Caco-2 (cell line): ENCODE results near the gene MAN1A1. TPM values are rescaled to one million over a fixed set of nuclear protein-coding genes. Genes with fewer than 3 reads are reported as not detected.

ENCODE experiments used
- BruUV-seq: library from RNA; stranded (reverse); fragments of 400-500 nt; replicated peaks from 2 replicates; lab custom pipeline; 2021; lab: Mats Ljungman, UMichigan
- CTCF ChIA-PET: fragments of 300-600 bp; sonication (Branson Sonifier 250); formaldehyde crosslinking; loops from one replicate; lab custom pipeline; 2022; ENCODE audit warnings: antibody characterized with exemption; lab: Charles Lee
- POLR2A ChIA-PET: fragments of 300-600 bp; sonication (Branson Sonifier 250); formaldehyde crosslinking; loops from one replicate; lab custom pipeline; 2022; ENCODE audit warnings: antibody characterized with exemption; lab: Charles Lee
- DNase-seq, 2 experiments: peaks; one replicate each; pipeline versions ENCODE4 v3.0.0 to v3.0.0-alpha.2; 2020 to 2022
- H3K27me3 ChIP-seq: replicated peaks from 2 replicates; pipeline ENCODE4 v1.6.0; 2011; ENCODE audit warnings: low read length; ENCODE audit not compliant: control insufficient read depth, insufficient read depth
- H3K36me3 ChIP-seq: 2 replicates; pipeline ENCODE4 v1.5.1; 2011; ENCODE audit warnings: low read length; ENCODE audit not compliant: control insufficient read depth, insufficient read depth
- H3K4me1 ChIP-seq: fragments of 250-450 bp; sonication (Bioruptor Pico); 2 replicates; pipeline ENCODE4 v1.5.1; 2020; ENCODE audit warnings: mild to moderate bottlenecking
- H3K4me3 ChIP-seq: 2 replicates; pipeline ENCODE4 v1.5.1; 2011; ENCODE audit warnings: low read depth, mild to moderate bottlenecking, control low read depth, low read length
- H3K9me3 ChIP-seq: fragments of 250-450 bp; sonication (Bioruptor Pico); 2 replicates; pipeline ENCODE4 v1.5.1; 2020; ENCODE audit warnings: mild to moderate bottlenecking, moderate library complexity
- H3K27ac Mint-ChIP-seq: one replicate; pipeline ENCODE4 v1.8.0; 2022; ENCODE audit warnings: mixed read lengths; ENCODE audit not compliant: unreplicated experiment
- H3K27me3 Mint-ChIP-seq: one replicate; pipeline ENCODE4 v1.8.0; 2022; ENCODE audit warnings: mixed read lengths; ENCODE audit not compliant: insufficient read depth, unreplicated experiment
- H3K36me3 Mint-ChIP-seq: one replicate; pipeline ENCODE4 v1.8.0; 2022; ENCODE audit warnings: mild to moderate bottlenecking, mixed read lengths; ENCODE audit not compliant: insufficient read depth, unreplicated experiment
- H3K4me1 Mint-ChIP-seq: one replicate; pipeline ENCODE4 v1.8.0; 2022; ENCODE audit warnings: low read depth, mixed read lengths; ENCODE audit not compliant: unreplicated experiment
- H3K4me3 Mint-ChIP-seq: one replicate; pipeline ENCODE4 v1.8.0; 2022; ENCODE audit warnings: mild to moderate bottlenecking, moderate library complexity, mixed read lengths; ENCODE audit not compliant: unreplicated experiment
- H3K9me3 Mint-ChIP-seq: one replicate; pipeline ENCODE4 v1.8.0; 2022; ENCODE audit warnings: mixed read lengths; ENCODE audit not compliant: unreplicated experiment
- CTCF ChIP-seq, 2 experiments: fragments of 200-600 bp in 1 of 2; IDR thresholded peaks; 1 replicate in 1 of 2; 2 replicates in 1 of 2; pipeline versions ENCODE4 v1.5.1 to v1.8.0; 2011 to 2022; ENCODE audit warnings: antibody characterized with exemption in 1 of 2, control low read depth in 1 of 2, inconsistent platforms in 1 of 2, low read depth in 1 of 2, low read length in 1 of 2, mild to moderate bottlenecking in 1 of 2, moderate library complexity in 1 of 2; ENCODE audit not compliant: insufficient read depth in 1 of 2, severe bottlenecking in 1 of 2, unreplicated experiment in 1 of 2
- intact Hi-C: fragments of 100-400 bp; cut with micrococcal nuclease; formaldehyde crosslinking; loops from one replicate; pipeline ENCODE4 v1.10.0; 2022; ENCODE audit not compliant: unreplicated experiment
- total RNA-seq: library from RNA; stranded (reverse); gene quantifications from 2 replicates; pipeline ENCODE4 v1.2.3, GENCODE V29; 2022

MAN1A1 gene
- total RNA-seq, 1 experiment from 2014 or later: 28.7 TPM

GRCh38 chr6:119166024-119166784 is 183.4 kb downstream of the MAN1A1 start:
- CTCF ChIA-PET: no interaction called here
- peaks cover 10% of the 10 kb centered on the region for H3K4me1 ChIP-seq
- no TSS peak for BruUV-seq
- no peaks in the 10 kb centered on the region for H3K27me3 ChIP-seq
- DNase-seq: no peak
- Mint-ChIP-seq H3K36me3 (peaks cover 8% of the 10 kb centered on the region), H3K9me3 (no peaks in the 10 kb centered on the region), H3K4me3 (no peak overlapping the region), H3K27me3 (no peaks in the 10 kb centered on the region), H3K4me1 (peaks cover 16% of the 10 kb centered on the region), H3K27ac (no peak overlapping the region)
- no peaks in the 10 kb centered on the region for H3K36me3 ChIP-seq
- H3K9me3 ChIP-seq: peaks cover 6% of the 10 kb centered on the region; the same call in 1 of the 2 replicates
- no peak for TF ChIP-seq CTCF (IDR thresholded peaks at IDR 0.05; ENCODE audit: insufficient read depth in 1 of 2, low read depth in 1 of 2, low read length in 1 of 2, severe bottlenecking in 1 of 2, unreplicated experiment in 1 of 2)
- no peak overlapping the region for H3K4me3 ChIP-seq
- intact Hi-C loops: no loop called here
- POLR2A ChIA-PET: no interaction called here

GRCh38 chr6:119163006-119163405 is 186.6 kb downstream of the MAN1A1 start:
- no peak for DNase-seq
- BruUV-seq: no TSS peak
- TF ChIP-seq CTCF (IDR thresholded peaks at IDR 0.05; ENCODE audit: insufficient read depth in 1 of 2, low read depth in 1 of 2, low read length in 1 of 2, severe bottlenecking in 1 of 2, unreplicated experiment in 1 of 2): no peak
- Histone ChIP-seq H3K27me3 (no peaks in the 10 kb centered on the region), H3K4me1 (no peaks in the 10 kb centered on the region; the same call in 1 of the 2 replicates), H3K4me3 (no peak overlapping the region), H3K36me3 (peaks cover 1% of the 10 kb centered on the region; the same call in 1 of the 2 replicates), H3K9me3 (peaks cover 6% of the 10 kb centered on the region; the same call in 1 of the 2 replicates)
- intact Hi-C loops: no loop called here
- Mint-ChIP-seq H3K4me3 (no peak overlapping the region), H3K9me3 (no peaks in the 10 kb centered on the region), H3K27me3 (no peaks in the 10 kb centered on the region), H3K4me1 (peaks cover 12% of the 10 kb centered on the region), H3K36me3 (no peaks in the 10 kb centered on the region), H3K27ac (no peak overlapping the region)
- CTCF ChIA-PET: no interaction called here
- POLR2A ChIA-PET: no interaction called here

- Mint-ChIP-seq H3K27me3 (no peaks in the 10 kb centered on the region), H3K4me1 (peaks cover 12% of the 10 kb centered on the region), H3K9me3 (no peaks in the 10 kb centered on the region), H3K27ac (no peak overlapping the region), H3K4me3 (no peak overlapping the region), H3K36me3 (no peaks in the 10 kb centered on the region)
- intact Hi-C loops: no loop called here
- Histone ChIP-seq H3K4me1 (no peaks in the 10 kb centered on the region; the same call in 1 of the 2 replicates), H3K9me3 (peaks cover 6% of the 10 kb centered on the region; the same call in 1 of the 2 replicates), H3K36me3 (peaks cover 1% of the 10 kb centered on the region; the same call in 1 of the 2 replicates), H3K4me3 (no peak overlapping the region), H3K27me3 (no peaks in the 10 kb centered on the region)
- CTCF ChIA-PET: no interaction called here
- POLR2A ChIA-PET: no interaction called here
- TF ChIP-seq CTCF (IDR thresholded peaks at IDR 0.05; ENCODE audit: insufficient read depth in 1 of 2, low read depth in 1 of 2, low read length in 1 of 2, severe bottlenecking in 1 of 2, unreplicated experiment in 1 of 2): no peak
- no TSS peak for BruUV-seq
- no peak for DNase-seq
Measured at GRCh38 chr6:119162134-119162775, 187.3 kb downstream of the MAN1A1 start.
